ENCODE results near the gene NR2F1-AS1. TPM values are rescaled to one million over a fixed set of nuclear protein-coding genes. Genes with fewer than 3 reads are reported as not detected.
A peak's percentile ranks its signal among the peaks of the same experiment; 100 is the strongest.

Gene NR2F1-AS1
- total RNA-seq (2012; rRNA removed) (12.5 and 17.8 TPM in 2 replicates), polyA plus RNA-seq (2012; rRNA removed) (12.1 and 12.8 TPM in 2 replicates), Bru-seq, nascent RNA (percentile 90 among the genes with signal in this experiment), BruChase-seq, experiment 1, labeled RNA remaining after a 6-hour chase (percentile 80 among the genes with signal in this experiment), BruChase-seq, experiment 2, labeled RNA remaining after a 2-hour chase (percentile 94 among the genes with signal in this experiment)
- polyA plus RNA-seq (2012; cell fraction: cytosol; rRNA removed): 3.6 and 4.5 TPM in 2 replicates
- polyA plus RNA-seq (2012; cell fraction: nucleus; rRNA removed; ENCODE audit: low replicate concordance): 7.6 and 30.6 TPM in 2 replicates
- long read RNA-seq, transcript NR2F1-AS1-209 (6 exons, 2,746 nt): major isoform, 5 of 46 reads
- long read RNA-seq, partial matches to known transcripts: 2 of 46 reads
- long read RNA-seq, other reads (novel, unspliced or antisense): 38 of 46 reads

- BruUV-seq (replicated peaks): no TSS peak
- peak within 1 kb of the TSS; percentile 99 for H3K23ac ChIP-seq (ENCODE audit: low read depth, low read length)
- H3K14ac ChIP-seq (replicated peaks; ENCODE audit: low read depth, low read length): peak within 1 kb of the TSS; percentile 95
- H3K18ac ChIP-seq (ENCODE audit: low read depth, low read length): peak within 1 kb of the TSS; percentile 96
- peak within 1 kb of the TSS; percentile 83 for H3K4me2 ChIP-seq (ENCODE audit: low read depth, low read length)
- H2BK20ac ChIP-seq (ENCODE audit: low read depth, low read length): peak within 1 kb of the TSS; percentile 84
- peak within 1 kb of the TSS; percentile 95 for H3K56ac ChIP-seq (ENCODE audit: extremely low read depth, insufficient read depth, low read length)
- no peaks in the 10 kb centered on the region for H3K9me3 ChIP-seq (ENCODE audit: control insufficient read depth, insufficient read depth, low read length)
- H2BK15ac ChIP-seq (ENCODE audit: low read depth, low read length): peak within 1 kb of the TSS; percentile 86; the same call in 2 of the 3 replicates
- ATAC-seq (ENCODE audit: low read depth) (peak; percentile 3), DNase-seq (peak; percentile 63)
- ChIA-PET POLR2A (ENCODE audit: unreplicated experiment) (no interaction called here), CTCF (no interaction called here)
- no peaks in the 10 kb centered on the region for H4K20me1 ChIP-seq (ENCODE audit: insufficient read depth, low read length)
- TF ChIP-seq POLR2A (IDR thresholded peaks at IDR 0.05; ENCODE audit: low read depth, low read length) (peak; percentile 55), USF2 (IDR thresholded peaks at IDR 0.05; ENCODE audit: low read depth, low read length) (no peak)
- H3K9me1 ChIP-seq (ENCODE audit: insufficient read depth, low read length): no peaks in the 10 kb centered on the region
- peak within 1 kb of the TSS; percentile 93 for H2AK9ac ChIP-seq (replicated peaks; ENCODE audit: low read depth, low read length, poor library complexity)
- peak within 1 kb of the TSS; percentile 81 for H3K4me3 ChIP-seq (ENCODE audit: insufficient read depth, low read depth, low read length)
- H4K91ac ChIP-seq (ENCODE audit: insufficient read depth, low read depth, low read length): peak within 1 kb of the TSS; percentile 98
- H3K79me1 ChIP-seq (ENCODE audit: low read depth in 1 of 2, low read length in 2 of 2): peaks cover 13 to 32% of the 10 kb centered on the region in 2 experiments
- no CpG with 5 or more reads among the region's 41 CpGs for WGBS, 2 experiments (ENCODE audit: extremely low coverage in 2 of 2, insufficient read length in 1 of 2)
- H3K4me1 ChIP-seq (ENCODE audit: control insufficient read depth, insufficient read depth, low read length): peaks cover 6% of the 10 kb centered on the region
- H2BK5ac ChIP-seq (ENCODE audit: low read depth, low read length, poor library complexity, severe bottlenecking): peak within 1 kb of the TSS; percentile 98
- peak within 1 kb of the TSS; percentile 92 for H2AK5ac ChIP-seq (ENCODE audit: low read depth, low read length)
- peaks cover 5% of the 10 kb centered on the region for H3K36me3 ChIP-seq (ENCODE audit: control insufficient read depth, insufficient read depth, low read length)
- H4K5ac ChIP-seq (ENCODE audit: low read depth, low read length): peak within 1 kb of the TSS; percentile 67
- H3K4ac ChIP-seq (ENCODE audit: low read depth, low read length): peak within 1 kb of the TSS; percentile 98
- H2AFZ ChIP-seq (replicated peaks; ENCODE audit: low read length, poor library complexity): peak within 1 kb of the TSS; percentile 91
- no peaks in the 10 kb centered on the region for H3K27me3 ChIP-seq (ENCODE audit: control insufficient read depth, insufficient read depth, low read length)
- in situ Hi-C loops (cut with MboI; ENCODE audit: low sequenced_read_pairs) (loop anchor here (10.0 to 25.0 kb wide), 4 partner anchors 334 to 1269 kb away; no protein-coding TSS in a partner anchor), intact Hi-C loops (cut with micrococcal nuclease) (loop anchor here (1.0 to 10.0 kb wide), 8 partner anchors 394 to 1272 kb away; no protein-coding TSS in a partner anchor), dilution Hi-C loops (cut with HindIII; ENCODE audit: low sequenced_read_pairs, unreplicated experiment) (no loop called here)
- H2BK120ac ChIP-seq (ENCODE audit: low read depth, low read length): peak within 1 kb of the TSS; percentile 94
- peak within 1 kb of the TSS; percentile 79 to 100 for H4K8ac ChIP-seq (ENCODE audit: low read depth in 2 of 2, low read length in 2 of 2)
- H3K27ac ChIP-seq (ENCODE audit: insufficient read depth, low read length): peak within 1 kb of the TSS; percentile 96
- H3K9ac ChIP-seq (ENCODE audit: low read depth, low read length): peak within 1 kb of the TSS; percentile 93
Observed at GRCh38 chr5:93580927-93581445, at the start of gene NR2F1-AS1. TSS of gene NR2F1-AS1 (minus strand) at chr5:93581219.

All from IMR-90 (cell line).